Measurements from ENCODE around the gene NFAM1.
A peak's percentile ranks its signal among the peaks of the same experiment; 100 is the strongest.

NFAM1 gene

GRCh38 chr22:42383851-42384417, 48.3 kb downstream of the NFAM1 start:
- DNase-seq (ENCODE audit: low read depth in 2 of 2) = no peak

- no peak for DNase-seq (ENCODE audit: low read depth in 2 of 2)
These were observed 48.9 kb downstream of the NFAM1 start for GRCh38 chr22:42383287-42383686.

GRCh38 chr22:42380769-42381551, 51.2 kb downstream of the NFAM1 start:
- DNase-seq (ENCODE audit: low read depth in 2 of 2) = no peak

- DNase-seq (ENCODE audit: low read depth in 2 of 2) = no peak
These were observed 52.2 kb downstream of the NFAM1 start for GRCh38 chr22:42379966-42380537.

DNA sequence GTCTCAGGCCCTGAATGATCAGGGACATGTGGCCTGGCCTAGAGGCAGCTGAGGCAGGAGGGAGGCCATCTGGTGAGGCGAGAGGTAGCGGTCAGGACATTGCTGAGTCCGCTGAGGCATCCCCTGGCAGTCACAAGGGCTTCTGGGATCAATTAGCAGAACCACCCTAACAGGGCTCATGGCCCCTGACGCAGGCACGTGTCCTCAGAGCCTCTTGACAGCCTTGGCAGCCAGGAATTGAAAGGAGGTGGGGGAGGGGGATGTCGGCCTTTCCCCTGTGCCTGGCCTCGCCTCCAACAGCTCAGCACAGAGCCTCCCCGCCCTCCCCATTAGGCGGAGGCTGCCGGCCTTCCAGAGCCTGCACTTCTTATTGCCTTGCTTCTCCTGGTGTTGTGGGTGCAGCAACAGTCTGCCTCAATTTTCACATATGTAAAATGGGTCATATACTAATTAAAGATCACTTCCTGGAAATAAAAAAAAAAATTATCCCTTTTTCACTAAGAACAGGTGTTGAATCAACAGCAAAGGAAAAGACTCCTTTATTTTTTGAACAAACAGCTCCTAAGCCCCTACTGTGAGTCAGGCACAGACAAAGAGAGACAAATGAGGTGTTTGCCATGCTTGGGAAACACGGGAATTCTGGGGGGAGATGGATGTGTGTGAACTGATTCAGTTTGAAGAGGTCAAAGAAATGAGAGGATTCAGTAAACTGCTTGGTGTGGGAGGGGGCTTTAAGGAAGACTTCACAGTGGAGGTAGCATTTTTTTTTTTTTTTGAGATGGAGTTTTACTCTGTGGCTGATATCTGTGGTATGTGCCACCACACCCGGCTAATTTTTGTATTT, 55.3 kb downstream of the NFAM1 start:
- no peak for DNase-seq (ENCODE audit: low read depth in 2 of 2)

DNA sequence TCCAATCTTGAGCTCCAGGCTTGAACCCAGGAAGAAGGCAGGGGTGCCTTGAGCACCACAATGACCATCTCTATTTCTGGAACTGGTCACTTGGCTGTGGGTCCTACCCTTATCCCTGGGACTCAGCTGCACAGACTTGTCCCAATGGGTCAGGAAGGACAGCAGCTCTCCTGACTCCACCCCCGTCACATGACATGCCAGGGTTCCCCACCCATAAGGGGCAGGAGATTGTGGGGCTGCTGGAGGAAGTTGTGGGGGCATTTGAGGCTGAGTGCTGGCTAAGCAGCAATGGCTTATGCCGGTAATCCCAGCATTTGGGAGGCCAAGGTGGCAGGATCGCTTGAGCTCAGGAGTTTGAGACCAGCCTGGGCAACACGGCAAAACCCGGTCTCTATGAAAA, 56.2 kb downstream of the NFAM1 start:
- DNase-seq (ENCODE audit: low read depth in 2 of 2) = no peak

DNA sequence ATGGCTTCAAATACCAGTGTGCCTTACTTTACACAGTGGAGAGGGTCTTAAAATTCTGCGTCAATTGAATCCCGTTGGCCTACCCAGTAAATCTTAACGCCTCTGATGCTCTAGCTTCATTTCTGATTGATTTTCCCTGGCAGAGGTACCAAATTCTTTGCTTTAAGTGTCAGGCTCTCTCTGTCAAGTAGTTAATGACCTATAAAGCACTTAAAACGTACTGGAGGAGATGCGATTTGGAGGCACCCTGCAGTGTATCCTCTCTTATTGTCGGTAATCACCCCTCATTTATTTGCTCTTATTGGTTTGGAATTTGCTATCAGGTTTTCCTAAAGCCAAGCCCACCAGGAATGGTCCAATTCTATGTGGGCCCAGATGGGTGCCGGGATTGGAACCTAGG, 59.2 kb downstream of the NFAM1 start:
- DNase-seq (ENCODE audit: low read depth in 2 of 2) = no peak

DNA sequence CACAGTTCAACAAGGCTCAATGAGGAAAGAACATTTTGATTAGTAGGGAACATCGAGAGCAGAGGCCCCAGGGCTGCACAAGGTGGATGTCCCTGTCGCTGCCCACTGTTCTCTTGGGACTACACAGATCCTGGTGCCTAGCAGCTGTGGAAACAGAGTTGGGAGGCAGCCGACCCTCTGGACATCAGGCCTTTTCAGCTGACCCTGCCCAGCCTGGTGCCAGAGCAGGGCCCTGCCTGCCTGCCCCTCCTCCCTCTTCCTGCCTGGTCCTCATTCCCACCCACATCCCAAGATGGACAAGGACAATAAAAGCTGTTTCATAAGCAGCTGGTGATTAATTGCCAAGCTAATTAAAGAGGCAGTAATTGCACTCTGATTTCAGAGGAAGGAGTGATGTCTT, 60.7 kb downstream of the NFAM1 start:
- no peak for DNase-seq (ENCODE audit: low read depth in 2 of 2)

- no peak for DNase-seq (ENCODE audit: low read depth in 2 of 2)
These were observed 61.1 kb downstream of the NFAM1 start for GRCh38 chr22:42371099-42371498.

DNA sequence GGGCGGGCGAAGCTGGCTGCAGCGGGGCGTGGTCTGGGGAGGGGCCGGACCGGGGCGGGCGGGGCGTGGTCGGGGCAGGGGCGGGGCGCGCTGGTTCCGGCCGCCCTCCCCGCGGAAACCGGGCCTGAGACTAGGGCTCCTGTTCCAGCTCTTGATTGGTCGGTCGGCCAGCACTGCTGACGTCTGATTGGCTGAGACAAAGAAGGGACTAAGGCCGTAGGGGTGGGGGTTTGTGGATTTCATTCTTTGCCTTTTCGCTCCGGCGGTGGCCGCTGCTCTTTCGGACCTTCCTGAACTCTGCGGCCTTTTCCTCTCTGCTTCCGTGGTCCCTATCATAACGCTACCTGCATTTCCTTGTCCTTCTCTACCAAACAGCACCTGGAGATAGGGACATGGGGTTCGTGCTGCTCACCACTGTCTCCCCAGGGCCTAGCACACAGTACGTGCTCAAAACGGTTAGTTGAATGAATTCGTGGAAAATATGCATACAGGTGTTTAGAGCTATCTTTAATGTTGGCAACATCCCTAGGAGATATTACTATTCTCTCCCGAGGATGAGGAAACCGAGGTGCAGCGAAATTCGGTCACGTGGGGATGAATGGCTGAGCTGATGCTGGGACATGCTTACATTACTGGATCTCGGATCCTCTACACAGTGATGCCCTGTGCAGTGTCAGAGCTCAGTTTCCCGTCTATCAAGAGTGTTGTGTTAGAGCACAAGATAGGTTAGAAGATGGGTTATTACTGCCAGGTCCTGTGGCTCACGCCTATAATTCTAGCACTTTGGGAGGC, 62.8 kb downstream of the NFAM1 start:
- peak; percentile 58 to 62 for DNase-seq (ENCODE audit: low read depth in 2 of 2)

DNA sequence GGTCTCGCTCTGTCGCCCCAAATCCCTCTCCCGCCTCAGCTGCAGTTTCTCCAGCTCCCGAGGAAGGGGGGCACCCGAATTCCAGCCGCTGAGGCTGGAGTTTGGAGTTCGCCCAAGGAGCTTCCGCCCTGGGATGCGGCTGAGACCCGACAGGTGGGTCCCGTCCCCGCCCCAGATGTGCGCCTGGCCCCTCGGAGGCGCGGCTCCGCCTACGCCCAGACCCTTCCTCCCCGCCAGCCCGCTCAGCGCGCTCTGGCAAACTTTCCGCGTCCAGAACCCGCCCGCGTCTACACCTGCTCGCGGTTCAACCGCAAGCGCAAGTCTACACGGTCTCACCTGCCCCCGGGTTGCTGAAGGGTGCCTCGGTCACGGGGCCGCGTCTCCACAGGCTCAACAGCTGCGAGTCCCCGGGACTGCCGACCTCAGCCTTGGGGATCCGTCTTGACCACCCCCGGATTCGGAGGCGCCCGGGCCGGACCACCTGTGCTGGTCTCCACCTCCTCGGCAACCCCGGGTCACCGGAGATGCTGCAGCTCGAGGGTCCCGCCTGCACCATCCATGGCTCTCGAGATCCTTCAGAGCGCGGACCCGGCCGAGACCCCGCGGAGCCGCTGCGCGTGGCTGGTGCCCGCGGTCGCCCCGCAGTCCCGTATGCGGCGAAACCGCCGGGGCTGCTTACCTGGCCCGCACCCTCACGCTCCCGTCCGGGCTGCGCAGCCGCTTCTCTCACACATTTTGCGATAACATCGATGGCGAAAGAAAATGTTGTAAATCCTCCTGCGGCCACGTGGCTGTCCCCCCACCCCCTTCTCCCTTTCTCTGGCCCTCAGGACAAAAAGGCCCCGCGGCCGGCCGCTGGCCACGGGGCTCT, 63.6 kb downstream of the NFAM1 start:
- DNase-seq (ENCODE audit: low read depth in 2 of 2) = no peak

- no peak for DNase-seq (ENCODE audit: low read depth in 2 of 2)
These were observed 64.2 kb downstream of the NFAM1 start for GRCh38 chr22:42367980-42368378.

- no peak for DNase-seq (ENCODE audit: low read depth in 2 of 2)
These were observed 65.2 kb downstream of the NFAM1 start for GRCh38 chr22:42366806-42367581.

DNA sequence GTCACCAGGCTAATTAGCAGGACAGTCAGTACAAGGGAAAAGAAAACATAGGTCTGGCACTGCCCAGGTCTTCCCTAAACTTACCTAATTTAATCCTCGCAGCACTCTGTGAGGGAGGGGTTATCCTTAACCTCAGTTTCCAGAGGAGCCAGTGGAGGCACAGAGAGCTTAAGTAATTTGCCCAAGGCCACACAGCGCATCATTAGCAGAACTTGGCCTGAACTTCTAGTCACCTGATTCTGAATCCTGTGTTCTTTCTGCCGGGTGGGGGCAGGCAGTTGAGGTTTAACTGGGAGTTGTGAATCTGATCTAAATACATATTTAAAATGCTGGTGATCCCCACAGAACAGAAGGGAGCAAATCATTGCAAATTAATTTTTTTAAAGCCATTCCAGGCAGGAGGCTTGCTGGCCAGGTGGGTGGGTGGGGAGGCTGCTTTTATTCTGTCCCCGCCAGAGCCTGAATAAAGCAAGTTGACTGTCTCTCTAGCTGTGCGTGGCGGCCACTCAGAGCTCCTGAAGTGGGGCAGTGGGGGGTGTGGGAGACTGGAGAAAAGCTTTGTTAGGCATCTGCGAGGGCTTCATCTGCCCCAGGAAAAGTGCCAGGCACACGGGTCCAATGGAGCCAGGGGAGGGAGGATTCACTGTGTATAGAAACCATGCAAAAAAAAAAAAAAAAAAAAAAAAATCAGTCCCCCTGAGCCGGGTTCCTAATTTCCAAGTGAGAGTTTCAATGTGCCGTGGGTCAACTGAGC, 66.1 kb downstream of the NFAM1 start:
- no peak for DNase-seq (ENCODE audit: low read depth in 2 of 2)

- DNase-seq (ENCODE audit: low read depth in 2 of 2) = no peak
These were observed 66.9 kb downstream of the NFAM1 start for GRCh38 chr22:42365111-42365865.

GRCh38 chr22:42364604-42365110, 67.5 kb downstream of the NFAM1 start:
- no peak for DNase-seq (ENCODE audit: low read depth in 2 of 2)

GRCh38 chr22:42363892-42364291, 68.3 kb downstream of the NFAM1 start:
- no peak for DNase-seq (ENCODE audit: low read depth in 2 of 2)

DNA sequence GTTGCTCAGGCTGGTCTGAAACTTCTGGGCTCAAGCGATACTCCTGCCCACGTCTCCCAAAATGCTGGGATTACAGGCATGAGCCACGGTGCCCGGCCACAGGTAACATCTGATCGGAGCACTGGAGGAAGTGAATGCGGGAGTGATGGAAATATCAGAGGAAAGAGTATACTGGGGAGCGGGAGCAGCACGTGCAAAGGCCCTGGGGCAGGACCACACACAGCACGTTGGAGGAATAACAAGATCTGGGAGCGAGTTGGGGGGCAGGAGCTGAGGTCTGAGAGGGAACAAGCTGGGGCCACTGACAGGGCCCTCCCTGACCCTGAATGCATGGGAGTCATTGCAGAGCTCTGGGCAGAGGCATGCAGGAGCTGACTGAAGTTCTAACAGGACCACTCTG, 70.7 kb downstream of the NFAM1 start:
- no peak for DNase-seq (ENCODE audit: low read depth in 2 of 2)

All from stimulated activated CD8-positive, alpha-beta memory T cell treated with anti-CD3 and anti-CD28 coated beads, Interleukin-7, amount 100 ng/mL, for 1 hour (primary cell).